H9 (cell line): ENCODE measurements around the gene WDR37. TPM values are rescaled to one million over a fixed set of nuclear protein-coding genes. Genes with fewer than 3 reads are reported as not detected.

Source experiments
- DNase-seq: peaks from one replicate; pipeline ENCODE4 v3.0.0-alpha.2; 2017
- H2AFZ ChIP-seq: one replicate; pipeline ENCODE4 v1.6.1; 2013; ENCODE audit warnings: mild to moderate bottlenecking, low read length, control low read depth, moderate library complexity
- H2AK5ac ChIP-seq: 2 replicates; pipeline ENCODE4 v1.6.1; 2013; ENCODE audit warnings: low read length, control low read depth, mixed read lengths; ENCODE audit not compliant: insufficient read length
- H2BK120ac ChIP-seq: one replicate; pipeline ENCODE4 v1.6.1; 2013; ENCODE audit warnings: low read depth, mild to moderate bottlenecking, low read length, control low read depth, inconsistent platforms; ENCODE audit not compliant: poor library complexity, severe bottlenecking
- H2BK12ac ChIP-seq: 2 replicates; pipeline ENCODE4 v1.6.1; 2013; ENCODE audit warnings: low read length, control low read depth, mixed read lengths, low read depth; ENCODE audit not compliant: insufficient read length
- H2BK15ac ChIP-seq: 2 replicates; pipeline ENCODE4 v1.6.1; 2013; ENCODE audit warnings: low read depth, low read length, control low read depth
- H2BK20ac ChIP-seq: one replicate; pipeline ENCODE4 v1.6.1; 2013; ENCODE audit warnings: low read depth, mild to moderate bottlenecking, low read length, control low read depth, inconsistent platforms; ENCODE audit not compliant: poor library complexity, severe bottlenecking
- H2BK5ac ChIP-seq: 2 replicates; pipeline ENCODE4 v1.6.1; 2013; ENCODE audit warnings: low read length, control low read depth, mixed read lengths; ENCODE audit not compliant: insufficient read length
- H3K14ac ChIP-seq: 2 replicates; pipeline ENCODE4 v1.6.1; 2013; ENCODE audit warnings: low read length, control low read depth; ENCODE audit not compliant: insufficient read depth
- H3K18ac ChIP-seq: 2 replicates; pipeline ENCODE4 v1.6.1; 2013; ENCODE audit warnings: low read depth, mild to moderate bottlenecking, mixed read lengths, low read length, control low read depth; ENCODE audit not compliant: insufficient read length
- H3K23ac ChIP-seq: 2 replicates; pipeline ENCODE4 v1.6.1; 2013; ENCODE audit warnings: low read length, control low read depth, mixed read lengths, low read depth; ENCODE audit not compliant: insufficient read length
- H3K23me2 ChIP-seq: 2 replicates; pipeline ENCODE4 v1.6.1; 2013; ENCODE audit warnings: low read depth, mild to moderate bottlenecking, mixed read lengths, low read length, control low read depth; ENCODE audit not compliant: insufficient read length, poor library complexity, severe bottlenecking
- H3K27ac ChIP-seq: 2 replicates; pipeline ENCODE4 v1.5.1; 2013; ENCODE audit warnings: low read length, control low read depth, mixed read lengths, low read depth; ENCODE audit not compliant: insufficient read length
- H3K27me3 ChIP-seq: 2 replicates; pipeline ENCODE4 v1.6.1; 2013; ENCODE audit warnings: low read length, control low read depth, inconsistent platforms; ENCODE audit not compliant: insufficient read depth
- H3K4ac ChIP-seq: 2 replicates; pipeline ENCODE4 v1.6.1; 2013; ENCODE audit warnings: low read depth, mild to moderate bottlenecking, control low read depth, inconsistent platforms, low read length, moderate library complexity
- H3K4me1 ChIP-seq: 2 replicates; pipeline ENCODE4 v1.6.1; 2013; ENCODE audit warnings: low read length, control low read depth, inconsistent platforms; ENCODE audit not compliant: insufficient read depth
- H3K4me2 ChIP-seq: 2 replicates; pipeline ENCODE4 v1.6.1; 2013; ENCODE audit warnings: low read length, control low read depth, mixed read lengths; ENCODE audit not compliant: insufficient read length, insufficient read depth
- H3K56ac ChIP-seq: 2 replicates; pipeline ENCODE4 v1.6.1; 2013; ENCODE audit warnings: low read depth, mild to moderate bottlenecking, mixed read lengths, low read length, control low read depth; ENCODE audit not compliant: insufficient read length
- H3K79me1 ChIP-seq: 2 replicates; pipeline ENCODE4 v1.6.1; 2013; ENCODE audit warnings: low read depth, mild to moderate bottlenecking, moderate library complexity, low read length, control low read depth, inconsistent platforms; ENCODE audit not compliant: insufficient read depth, poor library complexity, severe bottlenecking
- H3K79me2 ChIP-seq: 2 replicates; pipeline ENCODE4 v1.6.1; 2013; ENCODE audit warnings: low read length, control low read depth, inconsistent platforms; ENCODE audit not compliant: insufficient read depth
- H3K9ac ChIP-seq: 2 replicates; pipeline ENCODE4 v1.6.1; 2013; ENCODE audit warnings: low read length, control low read depth, mixed read lengths; ENCODE audit not compliant: insufficient read length; ENCODE audit errors: extremely low read depth
- H3K9me3 ChIP-seq: one replicate; pipeline ENCODE4 v1.6.1; 2013; ENCODE audit warnings: low read depth, low read length, inconsistent platforms; ENCODE audit not compliant: control insufficient read depth
- H3T11ph ChIP-seq: one replicate; pipeline ENCODE4 v1.6.1; 2013; ENCODE audit warnings: mild to moderate bottlenecking, low read length, control low read depth, inconsistent platforms
- H4K20me1 ChIP-seq: one replicate; pipeline ENCODE4 v1.6.1; 2013; ENCODE audit not compliant: control insufficient read depth, insufficient read length, insufficient read depth
- H4K5ac ChIP-seq: 2 replicates; pipeline ENCODE4 v1.6.1; 2013; ENCODE audit warnings: low read depth, mild to moderate bottlenecking, mixed read lengths, low read length, control low read depth; ENCODE audit not compliant: insufficient read length
- H4K8ac ChIP-seq: replicated peaks from 2 replicates; pipeline ENCODE4 v1.6.1; 2013; ENCODE audit warnings: low read length, control low read depth, mixed read lengths, low read depth; ENCODE audit not compliant: insufficient read length
- H4K91ac ChIP-seq: 2 replicates; pipeline ENCODE4 v1.6.1; 2013; ENCODE audit warnings: low read depth, mild to moderate bottlenecking, moderate library complexity, mixed read lengths, low read length, control low read depth; ENCODE audit not compliant: insufficient read length
- H3K27ac Mint-ChIP-seq, 3 experiments: 2 replicates in 2 of 3; 3 replicates in 1 of 3; pipeline ENCODE4 v1.8.0; 2020 to 2021; ENCODE audit warnings: mixed read lengths in 3 of 3, mild to moderate bottlenecking in 1 of 3, moderate library complexity in 1 of 3
- H3K27me3 Mint-ChIP-seq: 2 replicates; pipeline ENCODE4 v1.8.0; 2021; ENCODE audit warnings: low read depth, mild to moderate bottlenecking, moderate library complexity, mixed read lengths
- H3K36me3 Mint-ChIP-seq, 3 experiments: 2 replicates in 2 of 3; 3 replicates in 1 of 3; pipeline ENCODE4 v1.8.0; 2020 to 2021; ENCODE audit warnings: low read depth in 3 of 3, mixed read lengths in 3 of 3; ENCODE audit not compliant: insufficient read depth in 1 of 3
- H3K4me1 Mint-ChIP-seq, 2 experiments: 2 replicates each; pipeline ENCODE4 v1.8.0; 2020; ENCODE audit warnings: mixed read lengths in 2 of 2
- H3K4me3 Mint-ChIP-seq, 2 experiments: 2 replicates in 1 of 2; 3 replicates in 1 of 2; pipeline ENCODE4 v1.8.0; 2020 to 2021; ENCODE audit warnings: mild to moderate bottlenecking in 2 of 2, mixed read lengths in 2 of 2, moderate library complexity in 1 of 2
- H3K9me3 Mint-ChIP-seq, 2 experiments: 2 replicates in 1 of 2; 3 replicates in 1 of 2; pipeline ENCODE4 v1.8.0; 2020; ENCODE audit warnings: mild to moderate bottlenecking in 2 of 2, mixed read lengths in 2 of 2, moderate library complexity in 1 of 2
- WGBS: extraction: QIAGEN DNeasy Blood & Tissue Kit; methylation state at CpG from one replicate; pipeline ENCODE4 v1.1.7; 2013; ENCODE audit warnings: missing lambda C conversion rate, low lambda C conversion rate, mixed read lengths; ENCODE audit not compliant: insufficient read length; ENCODE audit errors: extremely low coverage; 5-methylcytosine and 5-hydroxymethylcytosine counted together
- total RNA-seq: library from RNA; stranded (reverse); gene quantifications from 2 replicates; pipeline ENCODE4 v1.2.1, GENCODE V29; 2021
- TF ChIP-seq, protein P1 (sequence below): fragments of 200-600 bp; sonication (generic); conservative IDR thresholded peaks from 3 replicates; pipeline ENCODE4 v1.8.0; 2021; ENCODE audit warnings: antibody characterized with exemption, mild to moderate bottlenecking

WDR37 gene
- total RNA-seq, 1 experiment from 2014 or later: 13.1 TPM

DNA sequence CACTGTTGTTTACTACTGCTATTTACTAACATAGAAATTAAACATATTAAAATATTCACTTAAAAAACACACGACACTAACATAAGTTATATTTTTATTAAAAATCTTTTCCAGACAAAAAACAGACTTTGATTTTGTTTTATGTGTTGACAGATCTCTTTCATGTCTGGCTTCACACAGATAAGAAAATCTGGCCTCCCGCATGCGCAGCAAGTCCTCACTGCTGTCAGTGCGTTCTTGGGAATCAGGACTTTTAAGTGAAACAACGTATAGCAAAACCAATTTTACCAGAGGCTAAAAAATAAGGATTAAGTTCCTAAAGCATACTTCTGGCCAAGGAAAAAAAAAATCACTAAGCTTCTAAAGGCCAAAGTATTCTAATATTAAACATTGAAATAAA is 6.0 kb upstream of the WDR37 start:
- Mint-ChIP-seq H3K4me1 (peaks cover 34% of the 10 kb centered on the region in 2 experiments), H3K27ac (peak overlapping the region in 2 of 3 experiments; percentile 98 to 100; a peak in 4 of 7 replicates), H3K4me3 (peak overlapping the region; percentile 93 to 96), H3K27me3 (no peaks in the 10 kb centered on the region), H3K36me3 (peaks cover 20 to 49% (median 49%) of the 10 kb centered on the region in 3 experiments), H3K9me3 (no peaks in the 10 kb centered on the region; a peak in 1 of 5 replicates)
- DNase-seq: no peak
- WGBS: no CpG with 5 or more reads among the region's 5 CpGs
- H4K91ac ChIP-seq: no peak overlapping the region
- TF ChIP-seq, protein P1, sequence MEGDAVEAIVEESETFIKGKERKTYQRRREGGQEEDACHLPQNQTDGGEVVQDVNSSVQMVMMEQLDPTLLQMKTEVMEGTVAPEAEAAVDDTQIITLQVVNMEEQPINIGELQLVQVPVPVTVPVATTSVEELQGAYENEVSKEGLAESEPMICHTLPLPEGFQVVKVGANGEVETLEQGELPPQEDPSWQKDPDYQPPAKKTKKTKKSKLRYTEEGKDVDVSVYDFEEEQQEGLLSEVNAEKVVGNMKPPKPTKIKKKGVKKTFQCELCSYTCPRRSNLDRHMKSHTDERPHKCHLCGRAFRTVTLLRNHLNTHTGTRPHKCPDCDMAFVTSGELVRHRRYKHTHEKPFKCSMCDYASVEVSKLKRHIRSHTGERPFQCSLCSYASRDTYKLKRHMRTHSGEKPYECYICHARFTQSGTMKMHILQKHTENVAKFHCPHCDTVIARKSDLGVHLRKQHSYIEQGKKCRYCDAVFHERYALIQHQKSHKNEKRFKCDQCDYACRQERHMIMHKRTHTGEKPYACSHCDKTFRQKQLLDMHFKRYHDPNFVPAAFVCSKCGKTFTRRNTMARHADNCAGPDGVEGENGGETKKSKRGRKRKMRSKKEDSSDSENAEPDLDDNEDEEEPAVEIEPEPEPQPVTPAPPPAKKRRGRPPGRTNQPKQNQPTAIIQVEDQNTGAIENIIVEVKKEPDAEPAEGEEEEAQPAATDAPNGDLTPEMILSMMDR: no peak
- peaks cover 5% of the 10 kb centered on the region for H3K23me2 ChIP-seq
- peak overlapping the region; percentile 53 for H3K9ac ChIP-seq
- no peak overlapping the region for H2BK120ac ChIP-seq
- no peaks in the 10 kb centered on the region for H3K9me3 ChIP-seq
- no peak overlapping the region for H3K4ac ChIP-seq
- H3K4me2 ChIP-seq: peak overlapping the region; percentile 51
- no peaks in the 10 kb centered on the region for H3K27me3 ChIP-seq
- 0 out of 2 replicates have a peak, but pooled peaks cover 3% of the 10 kb centered on the region for H3K4me1 ChIP-seq
- peak overlapping the region; percentile 41 for H3K27ac ChIP-seq
- no peak overlapping the region for H3K18ac ChIP-seq
- H3K14ac ChIP-seq: no peak overlapping the region
- H2BK20ac ChIP-seq: no peak overlapping the region
- no peak overlapping the region for H3K56ac ChIP-seq
- no peak overlapping the region for H2BK12ac ChIP-seq
- no peak overlapping the region for H2BK15ac ChIP-seq
- no peak overlapping the region for H2AK5ac ChIP-seq
- no peak overlapping the region for H4K5ac ChIP-seq
- peaks cover 2% of the 10 kb centered on the region for H3K79me1 ChIP-seq
- no peak overlapping the region for H4K8ac ChIP-seq
- no peaks in the 10 kb centered on the region for H4K20me1 ChIP-seq
- H3K79me2 ChIP-seq: peaks cover 29% of the 10 kb centered on the region
- no peak overlapping the region for H2AFZ ChIP-seq
- no peak overlapping the region for H3T11ph ChIP-seq
- no peak overlapping the region for H3K23ac ChIP-seq
- no peak overlapping the region for H2BK5ac ChIP-seq
